Measurements from ENCODE around the gene TMSB10. TPM values are rescaled to one million over a fixed set of nuclear protein-coding genes. Genes with fewer than 3 reads are reported as not detected.

The TMSB10 gene
- total and polyA plus RNA-seq, 2 of the 13 experiments (the other 11 are each of a cell fraction or from before 2014, with no cell fraction given): 665 to 708 TPM

DNA sequence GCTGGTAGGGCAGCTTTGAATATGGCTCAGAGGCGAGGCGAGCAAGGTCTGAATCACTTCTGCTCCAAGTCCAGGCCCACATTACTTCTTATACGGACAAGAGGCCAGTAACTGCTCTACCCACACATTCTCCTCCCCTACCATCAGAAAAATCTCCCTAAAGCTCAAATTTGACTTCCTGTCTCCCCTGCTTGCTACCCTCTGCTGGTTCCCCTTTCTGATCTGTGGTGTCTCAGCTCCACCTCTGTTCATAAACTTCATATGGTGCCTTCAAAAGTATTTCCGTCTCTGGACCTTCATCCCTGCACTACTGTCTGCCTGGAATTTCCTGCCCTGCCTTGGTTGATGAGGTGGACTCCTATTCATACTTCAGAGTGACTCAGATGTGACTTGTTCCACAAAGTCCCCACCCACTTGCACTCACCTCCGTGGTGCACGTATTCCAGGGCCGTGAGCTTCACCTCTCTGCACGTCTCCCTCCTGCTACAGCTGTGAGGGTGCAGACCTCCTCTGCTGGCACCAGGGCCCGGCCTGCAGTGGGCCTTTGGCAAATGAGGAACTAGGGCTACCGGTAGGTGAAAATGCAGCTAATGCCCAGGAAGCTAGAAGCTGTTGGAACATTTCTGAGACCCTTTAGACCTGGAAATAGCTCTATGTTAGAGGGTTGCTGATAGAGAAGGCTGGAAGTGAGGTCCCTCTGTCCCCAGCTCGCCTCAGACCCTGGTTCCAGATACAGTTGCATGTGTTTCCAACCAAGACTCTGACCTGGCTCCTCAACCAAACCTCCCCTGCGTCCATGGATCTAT lies 41.0 kb downstream of the TMSB10 start (continued):
- TF ChIP-seq, protein P1, sequence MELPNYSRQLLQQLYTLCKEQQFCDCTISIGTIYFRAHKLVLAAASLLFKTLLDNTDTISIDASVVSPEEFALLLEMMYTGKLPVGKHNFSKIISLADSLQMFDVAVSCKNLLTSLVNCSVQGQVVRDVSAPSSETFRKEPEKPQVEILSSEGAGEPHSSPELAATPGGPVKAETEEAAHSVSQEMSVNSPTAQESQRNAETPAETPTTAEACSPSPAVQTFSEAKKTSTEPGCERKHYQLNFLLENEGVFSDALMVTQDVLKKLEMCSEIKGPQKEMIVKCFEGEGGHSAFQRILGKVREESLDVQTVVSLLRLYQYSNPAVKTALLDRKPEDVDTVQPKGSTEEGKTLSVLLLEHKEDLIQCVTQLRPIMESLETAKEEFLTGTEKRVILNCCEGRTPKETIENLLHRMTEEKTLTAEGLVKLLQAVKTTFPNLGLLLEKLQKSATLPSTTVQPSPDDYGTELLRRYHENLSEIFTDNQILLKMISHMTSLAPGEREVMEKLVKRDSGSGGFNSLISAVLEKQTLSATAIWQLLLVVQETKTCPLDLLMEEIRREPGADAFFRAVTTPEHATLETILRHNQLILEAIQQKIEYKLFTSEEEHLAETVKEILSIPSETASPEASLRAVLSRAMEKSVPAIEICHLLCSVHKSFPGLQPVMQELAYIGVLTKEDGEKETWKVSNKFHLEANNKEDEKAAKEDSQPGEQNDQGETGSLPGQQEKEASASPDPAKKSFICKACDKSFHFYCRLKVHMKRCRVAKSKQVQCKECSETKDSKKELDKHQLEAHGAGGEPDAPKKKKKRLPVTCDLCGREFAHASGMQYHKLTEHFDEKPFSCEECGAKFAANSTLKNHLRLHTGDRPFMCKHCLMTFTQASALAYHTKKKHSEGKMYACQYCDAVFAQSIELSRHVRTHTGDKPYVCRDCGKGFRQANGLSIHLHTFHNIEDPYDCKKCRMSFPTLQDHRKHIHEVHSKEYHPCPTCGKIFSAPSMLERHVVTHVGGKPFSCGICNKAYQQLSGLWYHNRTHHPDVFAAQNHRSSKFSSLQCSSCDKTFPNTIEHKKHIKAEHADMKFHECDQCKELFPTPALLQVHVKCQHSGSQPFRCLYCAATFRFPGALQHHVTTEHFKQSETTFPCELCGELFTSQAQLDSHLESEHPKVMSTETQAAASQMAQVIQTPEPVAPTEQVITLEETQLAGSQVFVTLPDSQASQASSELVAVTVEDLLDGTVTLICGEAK (IDR thresholded peaks at IDR 0.05): no peak
- TF ChIP-seq, protein P1 (CRISPR knock-in tag; IDR thresholded peaks at IDR 0.05): peak; percentile 41; the same call in 1 of the 2 replicates
- peak; percentile 90 for TF ChIP-seq ZNF441 (CRISPR knock-in tag; IDR thresholded peaks at IDR 0.05; ENCODE audit: borderline replicate concordance)
- TF ChIP-seq, protein P2, sequence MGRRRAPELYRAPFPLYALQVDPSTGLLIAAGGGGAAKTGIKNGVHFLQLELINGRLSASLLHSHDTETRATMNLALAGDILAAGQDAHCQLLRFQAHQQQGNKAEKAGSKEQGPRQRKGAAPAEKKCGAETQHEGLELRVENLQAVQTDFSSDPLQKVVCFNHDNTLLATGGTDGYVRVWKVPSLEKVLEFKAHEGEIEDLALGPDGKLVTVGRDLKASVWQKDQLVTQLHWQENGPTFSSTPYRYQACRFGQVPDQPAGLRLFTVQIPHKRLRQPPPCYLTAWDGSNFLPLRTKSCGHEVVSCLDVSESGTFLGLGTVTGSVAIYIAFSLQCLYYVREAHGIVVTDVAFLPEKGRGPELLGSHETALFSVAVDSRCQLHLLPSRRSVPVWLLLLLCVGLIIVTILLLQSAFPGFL (CRISPR knock-in tag; IDR thresholded peaks at IDR 0.05): no peak
- TF ChIP-seq TCF12 (IDR thresholded peaks at IDR 0.05): no peak
- TF ChIP-seq TCF12 (CRISPR knock-in tag; IDR thresholded peaks at IDR 0.05): no peak
- TF ChIP-seq ZBTB21 (CRISPR knock-in tag; IDR thresholded peaks at IDR 0.05): peak; percentile 77
- no peak for TF ChIP-seq EHMT2 (IDR thresholded peaks at IDR 0.05; ENCODE audit: borderline replicate concordance, low read depth, low read length)
- TF ChIP-seq SRSF1 (optimal IDR thresholded peaks at IDR 0.05; ENCODE audit: low read depth, low read length): no peak
- TF ChIP-seq SP2 (CRISPR knock-in tag; IDR thresholded peaks at IDR 0.05): no peak
- peak; percentile 58 for TF ChIP-seq ZNF768 (CRISPR knock-in tag; IDR thresholded peaks at IDR 0.05)
- TF ChIP-seq ZNF205 (CRISPR knock-in tag; IDR thresholded peaks at IDR 0.05): peak; percentile 78; the same call in 1 of the 2 replicates
- no peak for TF ChIP-seq SSRP1 (CRISPR knock-in tag; IDR thresholded peaks at IDR 0.05)
- TF ChIP-seq, protein P3, sequence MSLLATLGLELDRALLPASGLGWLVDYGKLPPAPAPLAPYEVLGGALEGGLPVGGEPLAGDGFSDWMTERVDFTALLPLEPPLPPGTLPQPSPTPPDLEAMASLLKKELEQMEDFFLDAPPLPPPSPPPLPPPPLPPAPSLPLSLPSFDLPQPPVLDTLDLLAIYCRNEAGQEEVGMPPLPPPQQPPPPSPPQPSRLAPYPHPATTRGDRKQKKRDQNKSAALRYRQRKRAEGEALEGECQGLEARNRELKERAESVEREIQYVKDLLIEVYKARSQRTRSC (CRISPR knock-in tag; IDR thresholded peaks at IDR 0.05; ENCODE audit: low read depth): no peak; the same call in 1 of the 2 replicates
- no peak for TF ChIP-seq NFIB (CRISPR knock-in tag; IDR thresholded peaks at IDR 0.05; ENCODE audit: borderline replicate concordance)
- no peak for TF ChIP-seq HOXA9 (CRISPR knock-in tag; IDR thresholded peaks at IDR 0.05; ENCODE audit: borderline replicate concordance)

All from HepG2 (cell line).